Measurements from ENCODE around the gene FRK.

FRK gene

DNA sequence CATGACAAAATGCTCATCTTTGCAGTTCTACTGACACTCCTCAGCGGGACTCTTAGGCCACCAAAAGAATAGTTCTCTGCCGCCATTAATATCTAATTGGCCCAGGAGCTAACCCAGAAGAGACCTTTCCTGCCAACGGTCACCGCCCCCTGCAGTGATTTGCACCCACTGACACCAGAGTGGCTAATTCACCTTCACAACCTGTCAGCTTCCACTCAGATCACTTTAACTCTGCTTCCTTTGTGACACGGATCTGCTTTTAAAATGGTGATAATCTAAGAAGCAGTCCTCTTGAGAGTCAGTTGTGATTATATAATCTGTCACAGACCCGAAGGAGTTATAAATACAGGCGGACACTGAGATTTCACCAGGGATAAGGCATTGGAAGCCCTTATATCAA is 172.8 kb downstream of the FRK start:
- DNase-seq (ENCODE audit: low spot score) = no peak

DNA sequence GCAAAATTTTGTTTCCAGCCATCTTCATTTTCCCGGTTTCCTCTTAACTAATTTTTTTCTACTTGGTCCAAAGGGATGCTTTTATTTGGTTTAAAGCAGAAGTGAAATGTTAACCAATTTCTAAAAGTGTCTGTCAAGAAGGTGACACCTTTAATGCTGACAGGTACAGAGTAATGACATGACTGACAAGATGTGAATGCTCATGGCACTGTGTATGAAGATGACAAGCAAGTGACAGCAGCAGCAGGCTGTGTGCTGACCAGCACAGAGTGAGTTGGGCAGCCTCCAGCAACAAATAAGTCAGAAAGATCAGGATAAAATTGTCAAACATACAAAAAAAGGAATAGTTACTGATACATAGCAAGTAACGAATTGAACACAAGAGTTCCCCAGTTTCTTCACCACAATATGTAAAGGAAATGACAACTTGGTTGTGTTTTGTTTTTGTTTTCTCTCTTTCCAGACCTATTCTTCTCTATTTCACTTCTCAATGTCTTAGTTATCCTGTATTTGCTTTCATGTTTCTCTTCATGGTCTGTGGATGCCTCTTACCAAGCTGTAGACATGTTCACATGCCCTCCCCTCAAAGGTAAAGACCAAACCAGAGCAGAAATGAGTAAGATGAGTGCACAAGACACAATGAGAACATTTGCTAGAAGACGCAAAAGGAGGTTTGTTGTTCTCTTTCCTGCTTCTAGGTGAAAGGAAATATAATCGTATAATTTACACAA is 174.9 kb downstream of the FRK start:
- no peak for DNase-seq (ENCODE audit: low spot score)

DNA sequence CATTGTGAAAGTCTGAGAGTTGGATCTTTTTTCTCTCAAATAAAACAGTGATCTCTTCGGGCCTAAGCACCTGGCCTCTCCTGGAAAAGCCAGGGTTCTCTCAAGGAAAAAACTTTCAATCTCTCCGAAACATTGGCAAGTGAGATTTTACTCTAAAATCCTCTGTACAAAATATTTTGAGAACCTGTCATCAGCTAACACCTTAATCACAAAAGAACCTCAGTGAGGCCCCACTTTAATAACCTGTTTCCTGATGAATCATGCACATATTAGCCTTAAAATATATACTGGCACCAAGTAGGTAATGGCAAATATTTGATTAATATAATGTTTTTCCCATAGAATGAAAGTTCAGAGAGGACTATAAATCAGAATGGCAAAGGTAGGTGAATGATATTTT is 177.9 kb downstream of the FRK start:
- no peak for DNase-seq (ENCODE audit: low spot score)

DNA sequence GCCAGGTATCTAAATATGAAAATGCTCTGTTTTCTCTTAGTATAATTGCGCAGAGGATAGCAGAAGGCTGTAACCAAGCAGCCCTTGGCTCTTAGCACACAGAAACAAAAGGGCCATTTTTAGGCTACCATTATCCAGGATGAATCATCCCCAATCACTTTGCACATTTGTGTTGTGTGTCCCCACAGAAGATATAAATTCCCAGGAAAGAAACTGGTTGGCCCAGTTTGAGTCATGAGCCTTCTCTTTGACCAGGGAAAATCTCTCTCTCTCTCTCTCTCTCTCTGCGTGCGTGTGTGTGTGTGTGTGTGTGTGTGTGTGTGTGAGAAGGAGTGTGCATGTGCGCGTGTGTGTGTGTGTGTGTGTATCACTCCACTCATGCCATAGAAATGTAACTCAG is 178.5 kb downstream of the FRK start:
- DNase-seq (ENCODE audit: low spot score) = no peak
